GM10266 (cell line): ENCODE data around the gene ANKRD11.
"Not testable (repeated sequence)": the region's sequence is repeated elsewhere in the genome, so short reads cannot be mapped to it uniquely, and the experiment has no call there.

Experiments used
- DNase-seq: peaks from one replicate; pipeline ENCODE4 v3.0.0; 2012; ENCODE audit errors: extremely low spot score
- TF ChIP-seq, protein P1 (sequence below): IDR thresholded peaks from 2 replicates; pipeline ENCODE4 v1.5.1; 2012; ENCODE audit warnings: mild to moderate bottlenecking, low read depth; ENCODE audit not compliant: control insufficient read depth, insufficient read depth; ENCODE audit errors: missing control alignments

Gene ANKRD11

DNA sequence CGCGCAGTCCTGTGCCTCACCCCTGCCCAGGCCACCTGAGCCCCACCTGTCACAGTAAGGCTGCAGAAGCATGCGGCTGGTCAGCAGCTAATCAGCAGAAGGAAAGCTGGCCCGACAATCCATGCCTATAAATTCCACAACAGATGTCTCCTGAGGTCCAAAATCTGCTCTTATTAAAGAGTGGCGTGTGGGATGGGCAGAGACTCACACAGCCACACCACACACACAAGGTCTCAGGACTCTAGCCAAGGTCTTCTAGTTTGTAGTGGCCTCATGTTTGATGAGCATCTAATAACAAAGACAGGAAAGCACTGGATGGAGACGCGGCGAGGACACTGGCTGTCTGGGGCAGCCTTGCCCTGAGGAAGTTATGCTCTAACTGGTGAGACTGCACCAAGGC is 55.9 kb downstream of the ANKRD11 start:
- no peak for DNase-seq

DNA sequence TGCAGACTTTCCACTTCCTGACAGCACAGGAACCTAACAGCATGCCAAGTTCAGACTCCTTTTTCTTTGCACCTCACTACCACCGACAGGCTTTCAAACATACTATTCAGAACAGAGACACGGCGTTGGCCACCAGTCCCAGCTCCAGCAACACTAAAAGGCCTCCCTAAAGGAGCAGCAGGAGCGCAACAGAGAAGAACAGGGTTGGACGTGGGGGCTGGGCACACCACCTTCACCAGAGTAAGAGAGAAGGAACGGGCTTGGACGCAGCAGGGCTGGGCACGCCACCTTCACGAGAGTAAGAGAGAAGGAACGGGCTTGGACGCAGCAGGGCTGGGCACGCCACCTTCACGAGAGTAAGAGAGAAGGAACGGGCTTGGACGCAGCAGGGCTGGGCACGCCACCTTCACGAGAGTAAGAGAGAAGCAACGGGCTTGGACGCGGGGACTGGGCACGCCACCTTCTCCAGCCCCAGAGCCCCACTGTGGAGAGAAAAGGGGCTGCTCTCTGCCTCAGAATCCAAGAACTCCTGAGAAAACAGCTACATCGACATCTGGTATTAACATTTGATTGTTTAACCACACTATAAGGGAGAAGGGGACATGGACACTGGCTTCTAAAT is 56.9 kb downstream of the ANKRD11 start:
- DNase-seq = not testable (repeated sequence)

More for the DNA sequence above, 55.9 kb downstream of the ANKRD11 start:
- TF ChIP-seq, protein P1, sequence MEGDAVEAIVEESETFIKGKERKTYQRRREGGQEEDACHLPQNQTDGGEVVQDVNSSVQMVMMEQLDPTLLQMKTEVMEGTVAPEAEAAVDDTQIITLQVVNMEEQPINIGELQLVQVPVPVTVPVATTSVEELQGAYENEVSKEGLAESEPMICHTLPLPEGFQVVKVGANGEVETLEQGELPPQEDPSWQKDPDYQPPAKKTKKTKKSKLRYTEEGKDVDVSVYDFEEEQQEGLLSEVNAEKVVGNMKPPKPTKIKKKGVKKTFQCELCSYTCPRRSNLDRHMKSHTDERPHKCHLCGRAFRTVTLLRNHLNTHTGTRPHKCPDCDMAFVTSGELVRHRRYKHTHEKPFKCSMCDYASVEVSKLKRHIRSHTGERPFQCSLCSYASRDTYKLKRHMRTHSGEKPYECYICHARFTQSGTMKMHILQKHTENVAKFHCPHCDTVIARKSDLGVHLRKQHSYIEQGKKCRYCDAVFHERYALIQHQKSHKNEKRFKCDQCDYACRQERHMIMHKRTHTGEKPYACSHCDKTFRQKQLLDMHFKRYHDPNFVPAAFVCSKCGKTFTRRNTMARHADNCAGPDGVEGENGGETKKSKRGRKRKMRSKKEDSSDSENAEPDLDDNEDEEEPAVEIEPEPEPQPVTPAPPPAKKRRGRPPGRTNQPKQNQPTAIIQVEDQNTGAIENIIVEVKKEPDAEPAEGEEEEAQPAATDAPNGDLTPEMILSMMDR = no peak

DNA sequence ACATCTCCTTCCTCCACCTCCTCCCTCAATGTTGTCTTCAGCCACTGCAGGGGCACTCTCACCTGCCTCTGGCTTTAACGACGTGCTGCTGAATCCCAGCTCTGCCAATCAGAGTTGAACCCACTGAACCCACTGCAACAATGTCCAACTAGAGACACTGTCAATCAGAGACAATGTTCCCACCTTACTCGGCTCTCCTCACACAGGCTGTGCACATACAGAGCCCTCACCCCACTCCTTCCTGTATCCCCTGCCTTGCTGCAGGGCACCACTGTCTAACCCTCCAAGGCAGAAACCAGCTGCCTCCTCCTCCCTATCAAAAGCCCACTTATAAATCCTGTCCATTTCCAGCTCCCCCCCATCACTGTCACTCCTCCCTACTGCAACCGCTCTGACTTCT is 58.7 kb downstream of the ANKRD11 start:
- TF ChIP-seq, protein P1 = no peak

DNA sequence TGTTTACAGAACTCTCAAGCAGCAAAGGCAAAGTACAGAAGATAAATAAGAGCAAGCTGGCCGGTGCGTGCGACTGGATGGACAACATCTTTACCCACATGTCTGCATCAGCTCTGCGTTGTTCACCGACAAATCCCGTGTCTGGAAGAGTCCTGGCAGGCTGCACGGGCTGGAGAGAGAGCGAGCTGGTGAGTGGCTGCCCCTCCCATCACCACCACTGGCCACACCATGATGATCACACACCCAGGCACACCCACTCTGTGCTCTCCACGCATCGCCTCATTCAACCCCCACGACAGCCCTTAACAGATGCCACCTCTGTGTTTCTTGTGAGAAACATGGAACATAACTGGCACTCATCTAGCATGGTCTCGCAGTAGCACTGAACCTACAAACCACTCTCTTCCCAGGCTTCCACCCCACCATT is 59.2 kb downstream of the ANKRD11 start:
- DNase-seq = no peak
- TF ChIP-seq, protein P1 = no peak

More for the DNA sequence above, 58.7 kb downstream of the ANKRD11 start:
- no peak for DNase-seq

DNA sequence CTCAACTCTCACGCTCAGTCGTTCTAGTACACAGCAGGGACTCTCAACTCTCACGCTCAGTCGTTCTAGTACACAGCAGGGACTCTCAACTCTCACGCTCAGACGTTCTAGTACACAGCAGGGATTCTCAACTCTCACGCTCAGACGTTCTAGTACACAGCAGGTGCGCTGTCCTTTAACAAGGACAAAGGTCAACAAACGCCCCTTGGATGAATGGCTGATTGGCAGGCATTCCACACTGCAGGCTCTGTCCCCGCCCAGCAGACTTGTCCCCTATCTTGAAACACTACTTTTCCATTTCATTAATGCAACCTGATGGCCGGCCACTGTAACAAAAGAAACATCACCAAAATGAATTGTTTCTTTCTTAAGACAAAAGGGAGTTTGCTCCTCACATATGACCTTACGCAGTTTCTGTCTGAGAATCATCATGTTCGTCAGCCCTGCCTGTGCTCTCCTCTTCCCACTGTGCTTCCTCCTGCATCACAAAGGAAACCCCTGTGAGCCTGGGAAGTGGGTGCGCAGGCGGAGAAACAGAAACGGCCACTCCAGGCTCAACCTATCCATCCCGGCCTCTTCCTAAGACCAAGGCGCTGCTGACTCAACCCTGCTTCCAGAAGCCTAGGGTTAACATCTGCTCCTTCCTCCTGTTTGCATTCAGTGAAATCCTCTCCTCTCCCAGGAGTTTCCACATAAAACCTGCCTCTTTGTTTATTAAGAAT is 59.8 kb downstream of the ANKRD11 start:
- TF ChIP-seq, protein P1 = no peak
- no peak for DNase-seq

DNA sequence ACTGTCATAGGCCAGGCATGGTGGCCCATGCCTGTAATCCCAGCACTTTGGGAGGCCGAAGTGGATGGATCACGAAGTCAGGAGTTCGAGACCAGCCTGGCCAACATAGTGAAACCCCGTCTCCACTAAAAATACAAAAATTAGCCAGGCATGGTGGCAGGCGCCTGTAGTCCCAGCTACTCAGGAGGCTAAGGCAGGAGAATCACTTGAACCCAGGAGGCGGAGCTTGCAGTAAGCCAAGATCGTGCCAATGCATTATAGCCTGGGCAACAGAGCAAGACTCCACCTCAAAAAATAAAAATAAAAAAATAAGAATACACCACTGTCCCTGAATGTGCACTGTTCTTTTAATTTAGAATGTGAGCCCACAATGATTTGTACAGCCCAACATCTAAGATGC is 61.8 kb downstream of the ANKRD11 start:
- not testable (repeated sequence) for DNase-seq

DNA sequence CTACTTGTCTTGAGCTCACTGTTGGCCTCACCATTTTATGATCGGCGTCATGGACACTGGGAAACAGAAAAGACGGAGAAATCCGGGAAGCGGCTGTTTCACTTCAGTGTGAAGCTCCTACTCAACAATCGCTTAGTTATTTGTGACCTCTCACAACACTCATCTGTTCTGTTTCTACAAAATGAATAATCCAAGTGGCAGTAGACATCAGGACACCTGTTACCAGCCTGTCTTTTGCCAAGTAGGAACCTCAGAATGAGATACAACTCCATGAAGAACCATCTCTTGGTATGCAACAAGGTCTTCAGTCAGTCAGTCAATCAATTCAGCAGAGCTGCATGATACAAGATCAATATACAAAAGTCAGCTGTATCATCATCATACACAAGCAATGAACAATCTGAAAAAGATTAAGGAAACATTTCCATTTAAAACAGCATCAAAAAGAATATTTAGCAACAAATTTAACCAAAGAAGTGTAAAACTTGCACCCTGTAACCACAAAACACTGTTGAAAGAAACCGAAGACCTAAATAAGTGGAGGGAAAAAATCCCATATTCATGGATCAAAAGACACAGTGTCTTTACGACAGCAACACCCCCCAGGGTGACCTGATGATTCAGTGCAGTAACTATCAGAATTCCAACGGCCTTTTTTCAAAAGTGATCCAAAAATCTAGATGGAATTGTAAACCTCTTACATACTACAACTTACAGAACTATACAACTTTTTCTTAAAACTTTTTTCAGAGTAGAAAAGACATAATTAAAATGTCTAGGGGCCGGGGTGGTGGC is 63.4 kb downstream of the ANKRD11 start:
- TF ChIP-seq, protein P1 = no peak
- no peak for DNase-seq

DNA sequence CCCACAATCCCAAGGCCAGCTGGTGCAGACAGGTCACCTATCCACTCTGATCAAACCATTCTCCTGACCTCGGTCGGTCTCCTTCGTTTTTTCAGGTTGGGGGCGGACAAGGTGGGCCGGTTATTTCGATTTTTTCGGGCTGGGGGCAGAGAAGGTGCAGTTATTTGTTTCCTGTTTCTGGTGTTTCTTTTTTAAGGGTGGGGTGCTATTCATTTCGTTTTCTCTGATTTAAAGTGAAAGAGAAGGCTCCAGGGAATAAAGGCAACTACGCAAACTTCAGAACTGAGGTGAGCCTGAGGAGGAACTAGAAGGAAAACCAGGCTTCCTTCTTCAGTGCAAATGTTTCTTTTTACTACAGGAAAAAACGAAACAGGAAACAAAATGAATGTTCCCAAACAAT is 64.8 kb downstream of the ANKRD11 start:
- TF ChIP-seq, protein P1 = no peak
- DNase-seq = no peak
